A673 (cell line): ENCODE results near the gene CLCN7. TPM values are rescaled to one million over a fixed set of nuclear protein-coding genes. Genes with fewer than 3 reads are reported as not detected.

Experiments
- BruUV-seq: library from RNA; stranded (reverse); fragments of 400-500 nt; replicated peaks from 2 replicates; lab custom pipeline; 2021; lab: Mats Ljungman, UMichigan
- CTCF ChIA-PET: fragments of 300-600 bp; sonication (Branson Sonifier 250); formaldehyde crosslinking; loops from one replicate; lab custom pipeline; 2022; ENCODE audit warnings: antibody characterized with exemption; lab: Charles Lee
- POLR2A ChIA-PET: fragments of 300-600 bp; sonication (Branson Sonifier 250); formaldehyde crosslinking; loops from one replicate; lab custom pipeline; 2022; ENCODE audit warnings: antibody characterized with exemption; ENCODE audit not compliant: low non-redundant PET; lab: Charles Lee
- DNase-seq: peaks from one replicate; pipeline ENCODE4 v3.0.0-alpha.2; 2015; ENCODE audit warnings: low spot score
- H3K27ac ChIP-seq: fragments of 200-600 bp; sonication (generic); 2 replicates; pipeline ENCODE4 v1.5.1; 2016; ENCODE audit warnings: mixed run types, low read depth, mild to moderate bottlenecking, mixed read lengths, antibody characterized with exemption, low read length; ENCODE audit not compliant: poor library complexity, severe bottlenecking
- H3K27me3 ChIP-seq: fragments of 200-600 bp; sonication (generic); replicated peaks from 2 replicates; pipeline ENCODE4 v1.6.1; 2017; ENCODE audit warnings: mixed run types, low read depth, mild to moderate bottlenecking, mixed read lengths, antibody characterized with exemption, low read length; ENCODE audit not compliant: insufficient read depth, poor library complexity
- H3K36me3 ChIP-seq: fragments of 200-600 bp; sonication (generic); 2 replicates; pipeline ENCODE4 v1.6.1; 2016; ENCODE audit warnings: mixed run types, mild to moderate bottlenecking, mixed read lengths, antibody characterized with exemption, low read length; ENCODE audit not compliant: insufficient read depth, poor library complexity, severe bottlenecking
- H3K4me1 ChIP-seq: fragments of 200-600 bp; sonication (generic); 2 replicates; pipeline ENCODE4 v1.6.1; 2017; ENCODE audit warnings: mixed run types, mild to moderate bottlenecking, mixed read lengths, antibody characterized with exemption, low read length; ENCODE audit not compliant: insufficient read depth, poor library complexity, severe bottlenecking
- H3K4me3 ChIP-seq: fragments of 200-600 bp; sonication (generic); 2 replicates; pipeline ENCODE4 v1.5.1; 2016; ENCODE audit warnings: low read depth, mixed run types, mild to moderate bottlenecking, mixed read lengths, low read length; ENCODE audit not compliant: poor library complexity, severe bottlenecking
- H3K9me3 ChIP-seq: fragments of 200-600 bp; sonication (generic); 2 replicates; pipeline ENCODE4 v1.6.1; 2016; ENCODE audit warnings: mixed run types, low read depth, mild to moderate bottlenecking, mixed read lengths, antibody characterized with exemption, low read length; ENCODE audit not compliant: poor library complexity, severe bottlenecking
- EZH2 ChIP-seq: fragments of 200-600 bp; sonication (generic); IDR thresholded peaks from 2 replicates; pipeline ENCODE4 v1.6.1; 2017; ENCODE audit warnings: borderline replicate concordance, low read depth, mild to moderate bottlenecking, mixed read lengths, antibody characterized with exemption, low read length; ENCODE audit not compliant: poor library complexity, severe bottlenecking
- intact Hi-C: fragments of 100-400 bp; cut with micrococcal nuclease; formaldehyde crosslinking; loops from one replicate; pipeline ENCODE4 v1.10.0; 2022; ENCODE audit not compliant: unreplicated experiment
- total RNA-seq: library from RNA; stranded (reverse); gene quantifications from 2 replicates; pipeline ENCODE4 v1.2.3, GENCODE V29; 2021
- TF ChIP-seq, protein P1 (sequence below): fragments of 300-800, 200-600 bp; sonication (generic); conservative IDR thresholded peaks from 2 replicates; pipeline ENCODE4 v1.5.1; 2017; ENCODE audit warnings: low read depth, mild to moderate bottlenecking, antibody characterized with exemption, low read length, moderate library complexity, mixed read lengths

Gene CLCN7
- total RNA-seq, 1 experiment from 2014 or later = 89.3 TPM

DNA sequence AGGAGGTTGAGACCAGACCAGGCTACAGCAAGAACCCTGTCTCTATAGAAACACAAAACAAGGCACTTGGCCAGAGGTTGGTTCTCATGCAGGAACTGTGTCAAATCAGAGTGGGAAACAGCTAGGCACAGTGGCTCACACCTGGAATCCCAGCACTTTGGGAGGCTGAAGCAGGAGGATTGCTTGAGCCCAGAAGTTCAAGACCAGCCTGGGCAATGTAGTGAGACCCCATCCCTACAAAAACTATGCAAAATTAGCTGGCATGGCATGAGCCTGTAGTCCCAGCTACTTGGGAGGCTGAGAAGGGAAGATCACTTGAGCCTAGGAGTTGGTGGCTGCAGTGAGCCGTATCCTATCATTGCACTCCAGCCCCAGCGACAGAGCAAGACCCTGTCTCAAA is 62.0 kb downstream of the CLCN7 start:
- TSS peak; percentile 8 for BruUV-seq
- no peak for TF ChIP-seq EZH2
- TF ChIP-seq, protein P1, sequence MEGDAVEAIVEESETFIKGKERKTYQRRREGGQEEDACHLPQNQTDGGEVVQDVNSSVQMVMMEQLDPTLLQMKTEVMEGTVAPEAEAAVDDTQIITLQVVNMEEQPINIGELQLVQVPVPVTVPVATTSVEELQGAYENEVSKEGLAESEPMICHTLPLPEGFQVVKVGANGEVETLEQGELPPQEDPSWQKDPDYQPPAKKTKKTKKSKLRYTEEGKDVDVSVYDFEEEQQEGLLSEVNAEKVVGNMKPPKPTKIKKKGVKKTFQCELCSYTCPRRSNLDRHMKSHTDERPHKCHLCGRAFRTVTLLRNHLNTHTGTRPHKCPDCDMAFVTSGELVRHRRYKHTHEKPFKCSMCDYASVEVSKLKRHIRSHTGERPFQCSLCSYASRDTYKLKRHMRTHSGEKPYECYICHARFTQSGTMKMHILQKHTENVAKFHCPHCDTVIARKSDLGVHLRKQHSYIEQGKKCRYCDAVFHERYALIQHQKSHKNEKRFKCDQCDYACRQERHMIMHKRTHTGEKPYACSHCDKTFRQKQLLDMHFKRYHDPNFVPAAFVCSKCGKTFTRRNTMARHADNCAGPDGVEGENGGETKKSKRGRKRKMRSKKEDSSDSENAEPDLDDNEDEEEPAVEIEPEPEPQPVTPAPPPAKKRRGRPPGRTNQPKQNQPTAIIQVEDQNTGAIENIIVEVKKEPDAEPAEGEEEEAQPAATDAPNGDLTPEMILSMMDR = no peak
- ChIA-PET CTCF (no interaction called here), POLR2A (no interaction called here)
- Histone ChIP-seq H3K9me3 (no peaks in the 10 kb centered on the region), H3K4me3 (no peak overlapping the region), H3K27me3 (no peaks in the 10 kb centered on the region), H3K4me1 (peaks cover 5% of the 10 kb centered on the region), H3K36me3 (no peaks in the 10 kb centered on the region), H3K27ac (no peak overlapping the region)
- intact Hi-C loops = no loop called here
- DNase-seq = no peak

DNA sequence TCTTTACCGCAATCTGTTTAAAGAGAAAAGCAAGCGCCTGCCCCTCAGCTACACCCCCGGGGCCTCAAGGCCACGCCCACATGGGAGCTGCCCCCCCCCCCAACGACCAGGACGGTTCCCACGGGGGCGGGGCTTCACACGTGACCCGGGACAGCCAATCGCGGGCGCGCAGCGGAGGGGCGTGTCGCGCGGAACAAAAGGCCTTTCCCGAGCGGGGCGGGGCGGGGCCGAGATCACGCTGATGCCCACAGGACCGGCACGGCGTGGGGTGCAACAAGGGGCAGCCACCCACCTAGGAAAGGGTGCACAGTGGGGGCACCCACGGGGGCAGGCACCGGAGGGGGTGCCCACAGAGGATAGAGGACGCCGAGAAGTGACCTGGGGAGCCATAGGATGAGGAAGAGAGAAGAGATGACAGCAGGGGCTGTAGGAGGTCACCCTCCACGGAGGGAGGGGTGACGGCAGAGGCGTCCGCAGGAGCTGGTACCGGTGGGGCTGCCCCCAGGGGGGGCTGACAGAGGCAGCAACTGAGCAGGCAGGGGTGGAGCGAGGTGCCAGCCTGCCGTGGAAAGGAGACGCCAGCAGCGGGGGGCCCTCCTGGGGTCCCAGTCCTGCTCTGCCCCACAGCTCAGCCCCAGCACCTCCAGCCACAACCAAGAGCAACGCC is 66.5 kb downstream of the CLCN7 start:
- H3K9me3 ChIP-seq = no peaks in the 10 kb centered on the region
- peak overlapping the region; percentile 58 for H3K4me3 ChIP-seq
- CTCF ChIA-PET = no interaction called here
- POLR2A ChIA-PET = no interaction called here
- peaks cover 7% of the 10 kb centered on the region for H3K4me1 ChIP-seq
- intact Hi-C loops = no loop called here
- H3K36me3 ChIP-seq = no peaks in the 10 kb centered on the region
- peak overlapping the region; percentile 54 for H3K27ac ChIP-seq
- TF ChIP-seq, protein P1 = no peak
- no peak for TF ChIP-seq EZH2
- DNase-seq = peak; percentile 93
- no TSS peak for BruUV-seq
- H3K27me3 ChIP-seq = no peaks in the 10 kb centered on the region

DNA sequence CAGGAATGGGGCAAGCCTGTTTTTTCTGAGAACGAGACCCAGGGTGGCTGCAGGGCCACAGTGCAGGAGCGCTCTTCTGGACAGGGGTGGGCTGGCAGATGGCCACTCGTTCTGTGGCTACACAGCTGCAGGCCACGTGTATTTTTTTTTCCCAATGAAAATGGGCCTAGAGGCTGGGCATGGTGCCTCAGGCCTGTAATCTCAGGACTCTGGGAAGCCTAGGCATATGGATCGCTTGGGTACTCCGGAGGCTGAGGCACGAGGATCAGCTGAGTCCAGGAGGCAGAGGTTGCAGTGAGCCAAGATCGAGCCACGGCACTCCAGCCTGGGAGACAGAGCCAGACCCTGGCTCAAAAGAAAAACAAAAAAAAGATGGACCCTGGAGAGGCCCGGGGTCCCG is 67.1 kb downstream of the CLCN7 start:
- H3K4me1 ChIP-seq = peaks cover 7% of the 10 kb centered on the region
- ChIA-PET CTCF (no interaction called here), POLR2A (no interaction called here)
- no TSS peak for BruUV-seq
- no peaks in the 10 kb centered on the region for H3K36me3 ChIP-seq
- no peaks in the 10 kb centered on the region for H3K27me3 ChIP-seq
- intact Hi-C loops = no loop called here
- no peak overlapping the region for H3K27ac ChIP-seq
- no peak for DNase-seq
- TF ChIP-seq, protein P1 = no peak
- TF ChIP-seq EZH2 = no peak
- no peaks in the 10 kb centered on the region for H3K9me3 ChIP-seq
- peak overlapping the region; percentile 58 for H3K4me3 ChIP-seq
